ENCODE results near the gene SNX15.

The SNX15 gene

GRCh38 chr11:65013888-65014725 lies 13.1 kb upstream of the SNX15 start, which contains the start of gene ARL2:
Gene ARL2, plus strand, starts transcription at chr11:65014160. Its CDS starts 48 bp downstream, at chr11:65014208.
- peak; percentile 80 for TF ChIP-seq CTCF (IDR thresholded peaks at IDR 0.05; ENCODE audit: insufficient read depth, low read length, missing control alignments)
- POLR2A ChIA-PET: interaction anchor here (0.8 to 1.5 kb wide), 5 partner anchors 13 to 137 kb away, joined by 3 to 13 read pairs (median 3); partner anchors contain the start of genes SAC3D1 and SNX15
- CTCF ChIA-PET: interaction anchor here (0.6 to 12.4 kb wide), 58 partner anchors 8 to 302 kb away, joined by 3 to 179 read pairs (median 5); partner anchors contain the start of genes ATG2A, BATF2, CDC42BPG and EHD1
- DNase-seq (ENCODE audit: low read depth, low spot score): peak; percentile 23
- H3K4me3 ChIP-seq (ENCODE audit: low read depth, low read length): peak within 1 kb of the TSS; percentile 87

- TF ChIP-seq CTCF (IDR thresholded peaks at IDR 0.05; ENCODE audit: insufficient read depth, low read length, missing control alignments): no peak
- DNase-seq (ENCODE audit: low read depth, low spot score): no peak
- ChIA-PET POLR2A (interaction anchor here (0.8 to 1.5 kb wide), 5 partner anchors 12 to 138 kb away, joined by 3 to 13 read pairs (median 3); partner anchors contain the start of genes SAC3D1 and SNX15), CTCF (interaction anchor here (0.6 to 12.4 kb wide), 55 partner anchors 7 to 301 kb away, joined by 3 to 179 read pairs (median 5); partner anchors contain the start of genes ATG2A, BATF2, CDC42BPG and EHD1)
- peak overlapping the region; percentile 87 for H3K4me3 ChIP-seq (ENCODE audit: low read depth, low read length)
These were observed 12.5 kb upstream of the SNX15 start for GRCh38 chr11:65014726-65015227.

- POLR2A ChIA-PET: no interaction called here
- H3K4me3 ChIP-seq (ENCODE audit: low read depth, low read length): no peak overlapping the region
- no peak for DNase-seq (ENCODE audit: low read depth, low spot score)
- CTCF ChIA-PET: interaction anchor here (6.4 to 9.4 kb wide), 2 partner anchors 12 to 169 kb away, joined by 104 to 140 read pairs; partner anchors contain the start of genes CDC42BPG and SNX15
- TF ChIP-seq CTCF (IDR thresholded peaks at IDR 0.05; ENCODE audit: insufficient read depth, low read length, missing control alignments): no peak
These were observed 10.5 kb upstream of the SNX15 start for GRCh38 chr11:65016705-65017104.

GRCh38 chr11:65017937-65018336 lies 9.3 kb upstream of the SNX15 start:
- ChIA-PET POLR2A (interaction anchor here (0.7 kb wide), 1 partner anchor 24 kb away, joined by 3 read pairs; no protein-coding TSS in a partner anchor), CTCF (interaction anchor here (0.9 to 9.4 kb wide), 2 partner anchors 11 kb away, joined by 3 to 140 read pairs; partner anchors contain the start of gene SNX15)
- no peak for DNase-seq (ENCODE audit: low read depth, low spot score)
- no peak for TF ChIP-seq CTCF (IDR thresholded peaks at IDR 0.05; ENCODE audit: insufficient read depth, low read length, missing control alignments)
- no peak overlapping the region for H3K4me3 ChIP-seq (ENCODE audit: low read depth, low read length)

GRCh38 chr11:65019824-65020223 lies 7.4 kb upstream of the SNX15 start:
- CTCF ChIA-PET: no interaction called here
- no peak overlapping the region for H3K4me3 ChIP-seq (ENCODE audit: low read depth, low read length)
- DNase-seq (ENCODE audit: low read depth, low spot score): no peak
- POLR2A ChIA-PET: no interaction called here
- TF ChIP-seq CTCF (IDR thresholded peaks at IDR 0.05; ENCODE audit: insufficient read depth, low read length, missing control alignments): no peak

- TF ChIP-seq CTCF (IDR thresholded peaks at IDR 0.05; ENCODE audit: insufficient read depth, low read length, missing control alignments): no peak
- H3K4me3 ChIP-seq (ENCODE audit: low read depth, low read length): no peak overlapping the region
- DNase-seq (ENCODE audit: low read depth, low spot score): no peak
- CTCF ChIA-PET: no interaction called here
- POLR2A ChIA-PET: no interaction called here
These were observed 6.2 kb upstream of the SNX15 start for GRCh38 chr11:65021003-65021402.
